HepG2 (cell line): ENCODE results near the gene SHROOM1. TPM values are rescaled to one million over a fixed set of nuclear protein-coding genes. Genes with fewer than 3 reads are reported as not detected.

ENCODE experiments used
- ATF4 ChIP-seq, 2 experiments: fragments of 450-650 bp in 1 of 2; sonication (generic) in 1 of 2; formaldehyde crosslinking; IDR thresholded peaks; 2 replicates each; pipeline versions ENCODE4 v1.5.0 to v1.8.0; 2020 to 2022; ENCODE audit warnings: mild to moderate bottlenecking in 1 of 2, missing genetic modification reagents in 1 of 2
- CC2D1A ChIP-seq: sonication (generic); formaldehyde crosslinking; IDR thresholded peaks from 2 replicates; pipeline ENCODE4 v1.8.1; 2023; ENCODE audit warnings: mild to moderate bottlenecking, missing genetic modification reagents
- ERF ChIP-seq: IDR thresholded peaks from 2 replicates; pipeline ENCODE4 v1.6.1; 2018; ENCODE audit warnings: missing biosample characterization, missing genetic modification reagents
- FOXC1 ChIP-seq: sonication (generic); formaldehyde crosslinking; IDR thresholded peaks from 2 replicates; pipeline ENCODE4 v1.8.0; 2022; ENCODE audit warnings: mild to moderate bottlenecking, missing genetic modification reagents, borderline replicate concordance
- HHEX ChIP-seq: IDR thresholded peaks from 2 replicates; pipeline ENCODE4 v1.6.1; 2016; ENCODE audit warnings: control low read depth
- MBD4 ChIP-seq: IDR thresholded peaks from 2 replicates; pipeline ENCODE4 v1.6.1; 2012; ENCODE audit warnings: low read length, inconsistent platforms, borderline replicate concordance
- MXD4 ChIP-seq: IDR thresholded peaks from 2 replicates; pipeline ENCODE4 v1.6.1; 2016; ENCODE audit warnings: mild to moderate bottlenecking, missing biosample characterization, missing genetic modification reagents
- NCOR1 ChIP-seq: fragments of 200-600 bp; sonication (generic); IDR thresholded peaks from 2 replicates; pipeline ENCODE4 v1.7.0; 2017; ENCODE audit warnings: antibody characterized with exemption, low read length, borderline replicate concordance
- NFYC ChIP-seq: IDR thresholded peaks from 2 replicates; pipeline ENCODE4 v1.6.1; 2016; ENCODE audit warnings: missing genetic modification reagents, missing compliant biosample characterization
- NKX3-1 ChIP-seq: sonication (generic); formaldehyde crosslinking; IDR thresholded peaks from 2 replicates; pipeline ENCODE4 v1.5.0; 2020; ENCODE audit warnings: missing genetic modification reagents
- PCBP2 ChIP-seq: fragments of 200-400 bp; formaldehyde crosslinking; optimal IDR thresholded peaks from 2 replicates; pipeline ENCODE3; 2018; ENCODE audit warnings: low read length, low read depth; ENCODE audit not compliant: poor library complexity, severe bottlenecking
- SKIL ChIP-seq: sonication (generic); formaldehyde crosslinking; IDR thresholded peaks from 2 replicates; pipeline ENCODE4 v1.8.0; 2022; ENCODE audit warnings: missing genetic modification reagents, mild to moderate bottlenecking, moderate library complexity, borderline replicate concordance
- TARDBP ChIP-seq: sonication (generic); formaldehyde crosslinking; IDR thresholded peaks from 2 replicates; pipeline ENCODE4 v1.8.0; 2022; ENCODE audit warnings: mild to moderate bottlenecking, missing genetic modification reagents
- TCF12 ChIP-seq, 2 experiments: fragments of 450-650 bp in 1 of 2; sonication (generic) in 1 of 2; formaldehyde crosslinking in 1 of 2; IDR thresholded peaks; 2 replicates each; pipeline versions ENCODE4 v1.6.1 to v1.8.0; 2017 to 2022; ENCODE audit warnings: antibody characterized with exemption in 1 of 2, mild to moderate bottlenecking in 1 of 2, missing genetic modification reagents in 1 of 2, moderate library complexity in 1 of 2
- TOPORS ChIP-seq: sonication (generic); formaldehyde crosslinking; IDR thresholded peaks from 2 replicates; pipeline ENCODE4 v1.8.0; 2023; ENCODE audit warnings: mild to moderate bottlenecking, missing genetic modification reagents
- ZEB1 ChIP-seq: IDR thresholded peaks from 2 replicates; pipeline ENCODE4 v1.6.1; 2012; ENCODE audit warnings: mild to moderate bottlenecking, low read depth, inconsistent platforms; ENCODE audit not compliant: insufficient replicate concordance
- ZFP36L1 ChIP-seq: sonication (generic); formaldehyde crosslinking; IDR thresholded peaks from 2 replicates; pipeline ENCODE4 v1.8.0; 2022; ENCODE audit warnings: mild to moderate bottlenecking, missing genetic modification reagents, moderate library complexity
- ZNF18 ChIP-seq: sonication (generic); formaldehyde crosslinking; IDR thresholded peaks from 2 replicates; pipeline ENCODE4 v1.8.0; 2022; ENCODE audit warnings: mild to moderate bottlenecking, missing genetic modification reagents; ENCODE audit not compliant: insufficient replicate concordance
- ZNF296 ChIP-seq: sonication (generic); formaldehyde crosslinking; conservative IDR thresholded peaks from 2 replicates; pipeline ENCODE4 v1.5.0; 2020; ENCODE audit warnings: mild to moderate bottlenecking, missing genetic modification reagents
- ZNF558 ChIP-seq: sonication (generic); formaldehyde crosslinking; IDR thresholded peaks from 2 replicates; pipeline ENCODE4 v1.9.0; 2022; ENCODE audit warnings: mild to moderate bottlenecking, missing genetic modification reagents, borderline replicate concordance
- ZNF580 ChIP-seq: IDR thresholded peaks from 2 replicates; pipeline ENCODE4 v1.6.1; 2016; ENCODE audit warnings: low read depth, borderline replicate concordance
- ZNF629 ChIP-seq: sonication (generic); formaldehyde crosslinking; conservative IDR thresholded peaks from 2 replicates; pipeline ENCODE4 v1.5.0; 2020; ENCODE audit warnings: missing genetic modification reagents
- ZNF709 ChIP-seq: sonication (generic); formaldehyde crosslinking; IDR thresholded peaks from 2 replicates; pipeline ENCODE4 v1.5.0; 2020; ENCODE audit warnings: mild to moderate bottlenecking, missing genetic modification reagents
- polyA plus RNA-seq, 8 experiments: library from polyadenylated mRNA; depleted of rRNA in 3 of 8; stranded (reverse) in 7 of 8; unstranded in 1 of 8; fragments of >200 nt; fragmentation: Illumina TruSeq in 4 of 8; extraction: Trizol in 4 of 8; gene quantifications; 2 replicates each; pipeline versions ENCODE4 v1.2.1 to v1.2.3, GENCODE V29; 2011 to 2016; ENCODE audit warnings: low read depth in 4 of 8, missing spikeins in 1 of 8, mixed read lengths in 1 of 8; ENCODE audit not compliant: insufficient read depth in 1 of 8
- total RNA-seq, 5 experiments: library from RNA; depleted of rRNA; stranded (reverse); fragments of >200 nt; fragmentation: Illumina TruSeq; extraction: Trizol; gene quantifications; 2 replicates each; pipeline ENCODE4 v1.2.3, GENCODE V29; 2016; ENCODE audit warnings: low read depth in 1 of 5

SHROOM1 gene
- total and polyA plus RNA-seq, 2 of the 13 experiments (the other 11 are each of a cell fraction or from before 2014, with no cell fraction given): 18.2 to 25.7 TPM

- TF ChIP-seq ZNF296 (CRISPR knock-in tag) (no peak), ZFP36L1 (CRISPR knock-in tag) (no peak), ZNF558 (CRISPR knock-in tag) (no peak; the same call in 1 of the 2 replicates), ZNF709 (CRISPR knock-in tag) (peak; percentile 74; the same call in 1 of the 2 replicates), ZNF629 (peak; percentile 43; the same call in 1 of the 2 replicates), NCOR1 (no peak), CC2D1A (no peak), ERF (CRISPR knock-in tag) (no peak; the same call in 1 of the 2 replicates), ATF4 (CRISPR knock-in tag; IDR thresholded peaks at IDR 0.05) (peak in 1 of 2 experiments; percentile 13; a peak in 2 of 4 replicates), MXD4 (CRISPR knock-in tag) (no peak), NFYC (no peak), PCBP2 (no peak), SKIL (CRISPR knock-in tag) (no peak), ZNF580 (0 out of 2 replicates have a peak, but pooled peaks have one; percentile 19), FOXC1 (no peak), TCF12 (IDR thresholded peaks at IDR 0.05) (no peak), TCF12 (CRISPR knock-in tag; IDR thresholded peaks at IDR 0.05) (no peak), ZNF18 (no peak), NKX3-1 (CRISPR knock-in tag) (peak; percentile 72; the same call in 1 of the 2 replicates), ZEB1 (peak; percentile 27), MBD4 (no peak), TOPORS (CRISPR knock-in tag) (peak; percentile 67; the same call in 1 of the 2 replicates), HHEX (CRISPR knock-in tag) (no peak), TARDBP (peak; percentile 44; the same call in 1 of the 2 replicates)
Measured at GRCh38 chr5:132829742-132830435, 558 bp downstream of the SHROOM1 start (continued).
